Glomerular endothelial cell (primary cell): ENCODE measurements around the gene GKN2. TPM values are rescaled to one million over a fixed set of nuclear protein-coding genes. Genes with fewer than 3 reads are reported as not detected.

Source experiments
- DNase-seq: peaks from one replicate; pipeline ENCODE4 v3.0.0-alpha.2; 2011; ENCODE audit warnings: low read depth, low spot score; ENCODE audit errors: extremely low read depth
- total RNA-seq: library from RNA; depleted of rRNA; stranded (reverse); fragments of >200 nt; gene quantifications from 2 replicates; pipeline ENCODE4 v1.2.3, GENCODE V29; 2015

Gene GKN2
- total RNA-seq, 1 donor from 2014 or later = not detected

GRCh38 chr2:68925295-68925896, 27.3 kb downstream of the GKN2 start:
- no peak for DNase-seq

GRCh38 chr2:68921646-68922045, 31.0 kb downstream of the GKN2 start:
- DNase-seq = no peak

GRCh38 chr2:68920481-68921170, 32.1 kb downstream of the GKN2 start:
- DNase-seq = no peak

- DNase-seq = peak; percentile 64
These were observed 34.2 kb downstream of the GKN2 start for GRCh38 chr2:68918497-68918896.

- no peak for DNase-seq
These were observed 35.5 kb downstream of the GKN2 start for GRCh38 chr2:68917034-68917718.

GRCh38 chr2:68916226-68916625, 36.5 kb downstream of the GKN2 start:
- DNase-seq = no peak

- no peak for DNase-seq
These were observed 37.3 kb downstream of the GKN2 start for GRCh38 chr2:68915393-68915792.

- DNase-seq = no peak
These were observed 39.3 kb downstream of the GKN2 start for GRCh38 chr2:68913359-68913758.

GRCh38 chr2:68912732-68913131, 40.0 kb downstream of the GKN2 start:
- no peak for DNase-seq

- DNase-seq = no peak
These were observed 40.6 kb downstream of the GKN2 start for GRCh38 chr2:68912111-68912510.

- no peak for DNase-seq
These were observed 41.0 kb downstream of the GKN2 start for GRCh38 chr2:68911709-68912108.

- no peak for DNase-seq
These were observed 41.4 kb downstream of the GKN2 start for GRCh38 chr2:68911246-68911645.

GRCh38 chr2:68909793-68910674, 42.7 kb downstream of the GKN2 start:
- DNase-seq = no peak

- DNase-seq = peak; percentile 77
These were observed 44.2 kb downstream of the GKN2 start for GRCh38 chr2:68908392-68908970.

- DNase-seq = no peak
These were observed 44.8 kb downstream of the GKN2 start for GRCh38 chr2:68907920-68908253.

GRCh38 chr2:68907232-68907919, 45.3 kb downstream of the GKN2 start:
- no peak for DNase-seq

GRCh38 chr2:68906716-68907115, 46.0 kb downstream of the GKN2 start:
- no peak for DNase-seq

GRCh38 chr2:68905116-68905515, 47.6 kb downstream of the GKN2 start:
- no peak for DNase-seq

- no peak for DNase-seq
These were observed 51.1 kb downstream of the GKN2 start for GRCh38 chr2:68901561-68901960.

- DNase-seq = no peak
These were observed 51.5 kb downstream of the GKN2 start for GRCh38 chr2:68901199-68901514.
